NT2/D1 (cell line): ENCODE data around the gene POLR3H.

Source experiments
- DNase-seq: peaks from one replicate; pipeline ENCODE4 v3.0.0-alpha.2; 2011; ENCODE audit warnings: low read depth, low spot score
- H3K27me3 ChIP-seq: 2 replicates; pipeline ENCODE4 v1.6.0; 2011; ENCODE audit warnings: mild to moderate bottlenecking; ENCODE audit not compliant: insufficient read length, insufficient read depth
- H3K36me3 ChIP-seq: 2 replicates; pipeline ENCODE4 v1.6.1; 2011; ENCODE audit warnings: mild to moderate bottlenecking, low read length, mixed read lengths; ENCODE audit not compliant: insufficient read depth, insufficient read length
- H3K4me1 ChIP-seq: 2 replicates; pipeline ENCODE4 v1.5.1; 2011; ENCODE audit not compliant: insufficient read depth, insufficient read length
- H3K4me3 ChIP-seq: 2 replicates; pipeline ENCODE4 v1.5.1; 2011; ENCODE audit warnings: low read depth; ENCODE audit not compliant: insufficient read length
- H3K9ac ChIP-seq: 2 replicates; pipeline ENCODE4 v1.6.0; 2011; ENCODE audit warnings: low read depth; ENCODE audit not compliant: insufficient read length
- H3K9me3 ChIP-seq: 2 replicates; pipeline ENCODE4 v1.5.1; 2011; ENCODE audit warnings: mild to moderate bottlenecking, low read length; ENCODE audit not compliant: insufficient read depth
- SUZ12 ChIP-seq: IDR thresholded peaks from 2 replicates; pipeline ENCODE4 v1.6.1; 2011; ENCODE audit not compliant: insufficient read length, insufficient read depth; ENCODE audit errors: extremely low read depth
- YY1 ChIP-seq: IDR thresholded peaks from 2 replicates; pipeline ENCODE4 v1.6.1; 2011; ENCODE audit not compliant: insufficient read length, insufficient read depth
- ZNF274 ChIP-seq: IDR thresholded peaks from 2 replicates; pipeline ENCODE4 v1.6.1; 2011; ENCODE audit warnings: mild to moderate bottlenecking, low read depth, low read length

POLR3H gene

GRCh38 chr22:41500303-41500702 lies 44.0 kb downstream of the POLR3H start:
- no peak for DNase-seq
- no peaks in the 10 kb centered on the region for H3K4me1 ChIP-seq
- H3K27me3 ChIP-seq, result no peaks in the 10 kb centered on the region
- no peak for TF ChIP-seq ZNF274
- H3K9ac ChIP-seq, result no peak overlapping the region
- H3K36me3 ChIP-seq, result peaks cover 39% of the 10 kb centered on the region
- no peak overlapping the region for H3K4me3 ChIP-seq
- no peaks in the 10 kb centered on the region for H3K9me3 ChIP-seq

- TF ChIP-seq ZNF274, result no peak
- TF ChIP-seq YY1, result no peak
- no peak for TF ChIP-seq SUZ12
- Histone ChIP-seq H3K4me1 (no peaks in the 10 kb centered on the region), H3K9ac (no peak overlapping the region), H3K4me3 (no peak overlapping the region), H3K27me3 (no peaks in the 10 kb centered on the region), H3K36me3 (peaks cover 39% of the 10 kb centered on the region), H3K9me3 (no peaks in the 10 kb centered on the region)
- DNase-seq, result no peak
Measured at GRCh38 chr22:41499624-41500280, 44.5 kb downstream of the POLR3H start.

GRCh38 chr22:41498303-41498835 lies 45.9 kb downstream of the POLR3H start:
- TF ChIP-seq ZNF274 (no peak), YY1 (no peak), SUZ12 (no peak)
- DNase-seq, result no peak
- Histone ChIP-seq H3K4me1 (no peaks in the 10 kb centered on the region), H3K27me3 (no peaks in the 10 kb centered on the region), H3K4me3 (no peak overlapping the region), H3K9ac (no peak overlapping the region), H3K36me3 (peaks cover 35% of the 10 kb centered on the region), H3K9me3 (no peaks in the 10 kb centered on the region)

- DNase-seq, result no peak
- no peak overlapping the region for H3K9ac ChIP-seq
- peaks cover 6% of the 10 kb centered on the region for H3K36me3 ChIP-seq
- TF ChIP-seq SUZ12 (no peak), YY1 (no peak), ZNF274 (no peak)
- H3K4me3 ChIP-seq, result no peak overlapping the region
- H3K27me3 ChIP-seq, result no peaks in the 10 kb centered on the region
- H3K4me1 ChIP-seq, result peaks cover 3% of the 10 kb centered on the region
- no peaks in the 10 kb centered on the region for H3K9me3 ChIP-seq
Measured at GRCh38 chr22:41491374-41492100, 52.7 kb downstream of the POLR3H start.

- no peak overlapping the region for H3K4me3 ChIP-seq
- TF ChIP-seq ZNF274 (no peak), YY1 (no peak), SUZ12 (no peak)
- no peaks in the 10 kb centered on the region for H3K27me3 ChIP-seq
- peaks cover 3% of the 10 kb centered on the region for H3K4me1 ChIP-seq
- H3K36me3 ChIP-seq, result peaks cover 3% of the 10 kb centered on the region
- H3K9me3 ChIP-seq, result no peaks in the 10 kb centered on the region
- no peak overlapping the region for H3K9ac ChIP-seq
- DNase-seq, result no peak
Measured at GRCh38 chr22:41488596-41489385, 55.5 kb downstream of the POLR3H start.

- no peak overlapping the region for H3K9ac ChIP-seq
- no peak for TF ChIP-seq SUZ12
- no peak for TF ChIP-seq YY1
- TF ChIP-seq ZNF274, result no peak
- no peak overlapping the region for H3K4me3 ChIP-seq
- no peaks in the 10 kb centered on the region for H3K9me3 ChIP-seq
- no peak for DNase-seq
- H3K4me1 ChIP-seq, result peaks cover 3% of the 10 kb centered on the region
- H3K27me3 ChIP-seq, result no peaks in the 10 kb centered on the region
- H3K36me3 ChIP-seq, result peaks cover 3% of the 10 kb centered on the region
Measured at GRCh38 chr22:41488076-41488475, 56.2 kb downstream of the POLR3H start.
